GM21825 (cell line): ENCODE results near the gene LRRC7.
"Not testable (repeated sequence)": the region's sequence is repeated elsewhere in the genome, so short reads cannot be mapped to it uniquely, and the experiment has no call there.

Experiments used
- ATAC-seq: cut with Tn5 transposase; IDR thresholded peaks from one replicate; pipeline ENCODE4 v1.9.1; 2021; ENCODE audit warnings: mild to moderate bottlenecking, moderate library complexity; ENCODE audit not compliant: unreplicated experiment

LRRC7 gene

DNA sequence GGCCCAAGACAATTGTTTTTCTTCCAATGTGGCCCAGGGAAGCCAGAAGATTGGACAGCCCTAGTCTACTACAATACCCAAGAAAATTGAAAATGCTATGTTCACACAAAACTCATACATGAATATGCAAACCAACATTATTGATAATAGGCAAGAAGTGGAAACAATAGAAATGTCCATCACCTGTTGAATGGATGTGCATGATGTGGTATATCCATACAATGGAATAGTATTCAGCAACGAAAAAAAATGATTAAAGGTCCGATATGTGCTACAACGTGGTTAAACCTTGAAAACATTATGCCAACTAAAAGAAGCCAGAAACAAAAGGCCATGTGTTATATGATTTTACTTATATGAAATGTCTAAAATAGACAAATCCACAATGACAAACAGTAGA lies 375.3 kb downstream of the LRRC7 start:
- no peak for ATAC-seq

DNA sequence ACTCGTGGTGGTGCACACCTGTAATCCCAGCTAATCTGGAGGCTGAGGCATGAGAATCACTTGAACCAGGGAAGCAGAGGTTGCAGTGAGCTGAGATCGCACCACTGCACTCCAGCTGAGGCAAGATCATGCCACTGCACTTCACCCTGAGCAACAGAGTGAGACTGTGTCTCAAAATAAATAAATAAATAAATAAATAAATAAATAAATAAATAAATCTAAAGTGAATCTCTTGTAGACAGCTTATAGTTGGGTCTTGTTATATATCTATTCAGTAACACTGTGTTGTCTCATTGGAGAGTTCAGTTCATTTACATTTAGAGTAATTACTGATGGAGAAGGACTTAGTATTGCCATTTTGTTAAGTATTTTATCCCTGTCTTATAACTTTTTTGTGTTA lies 379.2 kb downstream of the LRRC7 start:
- no peak for ATAC-seq

GRCh38 chr1:69947837-69948236 lies 380.1 kb downstream of the LRRC7 start:
- ATAC-seq, result no peak

DNA sequence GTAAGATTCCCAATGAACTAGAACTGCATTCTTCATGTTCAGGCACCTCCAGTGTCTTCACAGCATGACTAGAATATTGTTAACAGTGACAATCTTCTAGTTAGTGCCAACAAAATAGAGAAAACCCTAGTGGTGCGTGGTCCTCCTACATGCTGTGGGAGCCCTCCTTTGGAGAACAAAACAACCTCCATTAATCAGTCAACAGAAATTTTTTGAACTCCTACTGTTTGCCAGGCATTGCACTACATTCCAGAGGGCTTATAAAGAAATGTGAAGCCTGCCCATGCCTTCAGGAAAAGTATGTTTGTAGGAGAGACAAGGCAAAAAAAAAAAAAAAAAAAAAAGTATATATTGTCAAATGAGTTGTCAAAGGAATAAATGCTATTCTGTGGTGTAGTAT lies 385.0 kb downstream of the LRRC7 start:
- ATAC-seq, result no peak

GRCh38 chr1:69962452-69962851 lies 394.7 kb downstream of the LRRC7 start:
- ATAC-seq, result not testable (repeated sequence)

GRCh38 chr1:69967245-69967766 lies 399.6 kb downstream of the LRRC7 start:
- ATAC-seq, result no peak

GRCh38 chr1:69976896-69977295 lies 409.2 kb downstream of the LRRC7 start:
- no peak for ATAC-seq

GRCh38 chr1:69982992-69983391 lies 415.3 kb downstream of the LRRC7 start:
- no peak for ATAC-seq

DNA sequence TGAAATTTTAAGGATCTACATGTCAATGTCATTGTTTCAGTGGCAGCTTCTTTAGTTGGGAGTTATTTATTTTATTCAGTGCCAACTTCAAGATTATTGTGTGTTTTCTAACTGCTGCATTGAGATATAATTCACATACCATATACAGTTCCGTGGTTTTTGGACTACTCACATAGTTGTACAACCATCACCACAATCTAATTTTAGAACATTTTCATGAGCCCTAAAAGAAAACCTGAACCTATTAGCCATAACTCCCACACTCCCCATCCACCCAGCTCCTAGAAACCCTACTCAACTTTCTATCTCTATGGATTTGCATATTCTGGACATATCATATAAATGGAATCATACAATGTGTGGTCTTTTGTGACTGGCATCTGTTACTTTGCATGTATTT lies 417.7 kb downstream of the LRRC7 start:
- ATAC-seq, result no peak

GRCh38 chr1:69985901-69986439 lies 418.2 kb downstream of the LRRC7 start:
- no peak for ATAC-seq

DNA sequence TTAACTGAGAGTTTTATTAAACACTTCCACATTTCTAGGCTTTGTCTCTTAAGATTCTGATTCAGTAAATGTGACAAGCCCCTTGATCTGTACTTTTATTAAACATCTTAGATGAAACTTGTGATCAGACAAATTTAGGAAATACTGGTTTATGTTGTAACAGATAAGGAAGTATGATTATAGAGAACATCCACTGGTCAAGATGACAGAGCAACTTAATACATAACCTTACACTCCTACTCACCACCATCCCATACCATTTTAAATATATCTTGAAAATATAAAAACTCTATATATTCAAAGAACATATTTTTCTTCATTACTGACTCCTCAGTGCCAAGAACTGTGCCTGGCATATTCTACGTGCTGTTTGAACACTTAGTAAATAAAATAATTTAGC lies 420.2 kb downstream of the LRRC7 start:
- no peak for ATAC-seq

DNA sequence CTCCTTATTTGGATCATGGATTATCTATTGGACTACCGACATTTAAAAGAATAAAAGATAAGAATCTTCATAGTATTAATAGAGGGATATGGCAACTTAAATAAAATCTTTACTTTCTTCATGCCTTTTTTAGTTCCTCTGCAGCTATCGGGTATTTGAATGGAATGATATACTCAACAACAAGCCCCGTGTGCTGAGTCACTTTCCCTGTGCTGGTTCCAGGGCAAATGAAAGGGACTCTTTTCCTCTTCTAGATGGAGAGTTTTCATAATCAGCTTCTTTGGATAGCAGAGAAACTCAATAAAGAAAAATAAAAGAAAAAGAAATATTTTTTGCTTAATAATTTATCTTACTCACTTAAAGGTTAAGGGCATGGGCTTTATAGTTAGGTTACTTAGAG lies 423.9 kb downstream of the LRRC7 start:
- ATAC-seq, result no peak

DNA sequence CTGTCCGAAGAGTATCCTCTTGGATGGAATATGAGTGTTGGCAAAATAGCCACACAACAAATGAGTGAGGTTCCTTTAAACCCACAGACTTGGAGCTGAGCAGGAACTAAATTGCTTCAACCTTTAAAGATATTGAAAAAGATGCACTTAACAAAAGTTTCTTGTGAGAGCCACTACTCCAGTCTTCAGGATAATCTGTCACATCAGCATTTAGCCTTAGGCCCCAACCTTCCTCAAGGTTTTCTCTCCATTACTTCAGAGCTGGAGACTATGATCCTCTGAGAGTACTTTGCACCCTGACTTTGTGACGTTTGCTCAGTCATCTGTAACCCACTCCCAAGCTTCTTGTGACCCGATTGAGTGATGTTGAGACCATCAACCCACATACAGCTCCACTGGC lies 424.9 kb downstream of the LRRC7 start:
- ATAC-seq, result no peak

- no peak for ATAC-seq
Observed at GRCh38 chr1:69993810-69994209, 426.1 kb downstream of the LRRC7 start.

- ATAC-seq, result no peak
Observed at GRCh38 chr1:69994241-69994640, 426.5 kb downstream of the LRRC7 start.

DNA sequence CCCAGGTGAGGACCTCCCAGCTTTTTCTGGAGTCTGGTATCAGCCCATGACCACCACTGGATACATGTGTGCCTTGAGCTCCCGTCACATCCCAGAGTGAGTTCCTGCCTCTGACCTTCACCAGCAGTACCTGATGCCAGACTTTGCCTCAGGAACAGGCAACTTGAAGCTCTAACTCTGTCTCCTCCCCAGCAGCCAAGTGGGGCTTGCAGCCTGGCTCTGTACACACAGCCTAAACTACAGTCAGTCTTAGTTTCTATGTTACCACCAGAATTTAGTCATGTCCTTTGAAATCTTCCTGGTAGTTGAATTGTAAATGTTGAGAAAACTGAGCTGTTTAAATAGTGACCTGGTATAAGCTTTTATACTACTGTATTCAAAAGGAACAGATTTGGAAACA lies 431.1 kb downstream of the LRRC7 start:
- ATAC-seq, result no peak

- no peak for ATAC-seq
Observed at GRCh38 chr1:70003211-70003908, 435.6 kb downstream of the LRRC7 start.

DNA sequence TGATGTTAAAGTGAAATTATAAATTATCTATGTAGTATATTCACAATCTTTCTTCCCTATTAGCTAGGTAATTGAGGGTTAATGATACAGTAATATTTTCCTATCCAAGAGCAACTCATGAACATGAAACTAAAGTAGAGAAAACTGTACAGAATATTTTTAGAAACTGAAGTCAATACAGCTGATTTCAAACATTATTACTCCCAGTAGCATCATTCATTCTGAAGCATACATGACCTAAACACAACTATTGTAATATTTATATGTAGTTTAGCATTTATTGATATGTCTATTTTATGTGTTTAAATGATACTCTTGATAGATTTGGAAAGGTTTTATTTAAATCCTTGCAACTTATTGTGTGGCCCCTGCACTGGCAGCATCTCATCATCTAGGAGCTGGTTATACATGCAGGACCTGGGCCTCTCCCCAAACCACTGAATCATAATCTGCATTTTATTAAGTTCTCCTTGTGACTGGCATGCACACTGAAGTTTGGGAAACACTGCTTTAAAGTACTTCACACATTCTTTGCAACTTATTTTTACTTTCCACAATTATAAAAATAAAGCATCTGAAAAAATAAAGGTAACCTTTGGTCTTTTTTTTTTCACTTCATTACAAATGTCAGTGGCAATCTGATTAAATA lies 437.8 kb downstream of the LRRC7 start:
- no peak for ATAC-seq

DNA sequence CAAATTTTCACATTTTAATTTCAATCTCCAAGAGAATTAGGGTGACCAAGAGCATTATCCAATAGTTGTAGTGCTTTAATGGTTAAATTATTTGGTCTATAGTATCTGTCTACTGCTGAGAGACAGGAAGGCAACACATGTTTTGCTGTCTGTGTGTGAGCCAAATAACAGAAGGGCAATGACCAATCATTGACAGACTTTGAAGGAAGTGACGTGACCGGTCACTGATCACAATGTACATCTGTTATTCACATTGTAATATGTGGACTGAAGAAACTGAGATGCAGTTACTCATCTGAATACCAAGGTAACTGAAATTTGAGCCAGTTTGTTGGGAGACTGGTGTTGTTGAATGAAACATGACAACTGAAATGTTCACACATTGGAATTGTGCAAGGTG lies 440.9 kb downstream of the LRRC7 start:
- no peak for ATAC-seq

DNA sequence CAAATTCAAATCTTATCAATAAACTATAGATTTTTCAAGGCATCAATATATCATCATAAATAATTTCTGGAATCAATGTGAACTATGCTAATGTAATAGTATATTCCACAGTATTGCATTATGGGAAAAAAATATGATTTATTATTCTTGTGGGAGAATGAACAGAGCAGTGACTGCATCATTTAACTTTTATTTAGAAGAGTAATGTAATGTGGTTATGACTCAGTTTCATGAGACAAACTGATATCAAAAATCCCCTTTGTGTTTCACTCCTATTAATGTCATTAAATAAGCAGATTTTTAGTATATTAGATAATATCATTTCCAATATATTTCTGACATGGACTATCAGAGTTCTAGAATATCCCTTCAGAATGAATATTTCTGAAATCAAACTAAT lies 450.0 kb downstream of the LRRC7 start:
- ATAC-seq, result no peak

DNA sequence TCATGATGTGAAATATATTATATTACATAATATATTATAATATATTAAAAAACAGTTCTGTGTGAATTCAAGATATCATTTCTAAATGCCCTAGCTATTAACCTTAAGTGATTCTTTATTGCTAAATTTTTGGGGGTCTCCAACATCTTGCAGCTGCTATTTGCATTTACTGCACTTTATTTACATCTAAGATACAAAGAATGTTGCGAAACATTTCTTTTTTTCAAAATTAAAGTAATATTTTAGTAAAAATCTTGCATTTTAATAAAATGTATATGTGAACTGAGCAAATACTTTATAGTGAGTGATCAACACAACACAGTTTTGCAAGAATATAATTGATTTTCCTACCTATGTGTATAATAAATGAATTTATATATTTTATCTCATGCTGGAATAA lies 456.6 kb downstream of the LRRC7 start:
- no peak for ATAC-seq

DNA sequence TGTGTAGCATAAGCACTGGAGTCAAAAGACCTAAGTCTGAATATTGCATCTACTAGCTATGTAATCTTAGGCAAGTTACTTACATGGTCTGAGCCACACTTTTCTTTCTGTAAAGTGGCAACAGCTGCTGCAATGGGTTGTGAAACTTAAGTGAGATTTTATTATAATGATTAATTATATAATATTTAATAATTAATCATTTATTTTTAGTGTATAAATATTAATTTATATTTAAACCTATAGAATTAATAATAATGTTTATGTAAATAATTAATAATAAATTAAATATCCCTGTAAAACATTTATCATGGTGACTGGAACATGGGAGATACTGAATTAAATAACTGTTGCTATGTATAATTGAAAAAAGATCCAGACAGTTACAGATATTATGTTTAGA lies 457.3 kb downstream of the LRRC7 start:
- no peak for ATAC-seq
